GM21717 (cell line): ENCODE data around the gene HELZ2.

Experiments
- ATAC-seq: cut with Tn5 transposase; IDR thresholded peaks from one replicate; pipeline ENCODE4 v1.9.1; 2021; ENCODE audit warnings: mild to moderate bottlenecking, moderate library complexity; ENCODE audit not compliant: unreplicated experiment

The HELZ2 gene

DNA sequence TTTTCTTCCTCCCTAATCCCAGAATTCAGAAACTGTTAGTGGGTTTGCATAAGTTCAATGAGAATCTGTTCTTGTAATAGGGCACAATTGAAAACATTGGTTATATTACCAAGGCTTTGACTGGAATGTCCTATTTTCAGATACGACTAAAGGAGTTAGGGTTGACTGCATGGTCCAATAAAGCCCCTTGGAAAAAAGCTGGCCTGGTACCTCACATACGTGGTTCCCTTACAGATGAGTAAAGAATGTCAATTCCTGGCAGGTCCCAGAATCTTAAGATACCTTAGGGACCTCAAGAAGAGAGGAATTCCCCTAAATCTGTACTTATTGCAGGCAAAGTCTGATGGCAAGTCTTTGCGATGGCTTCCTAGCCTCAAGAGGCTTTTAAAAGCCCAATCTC is 48.9 kb downstream of the HELZ2 start:
- no peak for ATAC-seq
